Osteocyte (in vitro differentiated cells): ENCODE results near the gene SLC28A2. TPM values are rescaled to one million over a fixed set of nuclear protein-coding genes. Genes with fewer than 3 reads are reported as not detected.
A peak's percentile ranks its signal among the peaks of the same experiment; 100 is the strongest.

Experiments
- DNase-seq: peaks from one replicate; pipeline ENCODE4 v3.0.0; 2021; ENCODE audit warnings: mixed read lengths; ENCODE audit not compliant: unreplicated experiment; ENCODE audit errors: extremely low spot score
- H3K27ac Mint-ChIP-seq: one replicate; pipeline ENCODE4 v1.8.0; 2021; ENCODE audit warnings: mild to moderate bottlenecking, mixed read lengths; ENCODE audit not compliant: unreplicated experiment
- H3K27me3 Mint-ChIP-seq: one replicate; pipeline ENCODE4 v1.8.0; 2021; ENCODE audit warnings: mixed read lengths; ENCODE audit not compliant: unreplicated experiment
- H3K36me3 Mint-ChIP-seq: one replicate; pipeline ENCODE4 v1.8.0; 2021; ENCODE audit warnings: mixed read lengths; ENCODE audit not compliant: unreplicated experiment
- H3K4me1 Mint-ChIP-seq: one replicate; pipeline ENCODE4 v1.8.0; 2021; ENCODE audit warnings: mixed read lengths; ENCODE audit not compliant: unreplicated experiment
- H3K4me3 Mint-ChIP-seq: one replicate; pipeline ENCODE4 v1.8.0; 2021; ENCODE audit warnings: mild to moderate bottlenecking, moderate library complexity, mixed read lengths; ENCODE audit not compliant: unreplicated experiment
- H3K9me3 Mint-ChIP-seq: one replicate; pipeline ENCODE4 v1.8.0; 2021; ENCODE audit warnings: mixed read lengths; ENCODE audit not compliant: unreplicated experiment
- total RNA-seq: library from RNA; stranded (reverse); gene quantifications from 2 replicates; pipeline ENCODE4 v1.2.1, GENCODE V29; 2021
- TF ChIP-seq, protein P1 (sequence below): fragments of 200-600 bp; sonication (generic); IDR thresholded peaks from 2 replicates; pipeline ENCODE4 v1.5.0; 2021; ENCODE audit warnings: antibody characterized with exemption, mild to moderate bottlenecking, moderate library complexity

Gene SLC28A2
- total RNA-seq, 1 donor from 2014 or later = not detected

- Mint-ChIP-seq H3K27me3 (no peaks in the 10 kb centered on the region), H3K9me3 (no peaks in the 10 kb centered on the region), H3K36me3 (no peaks in the 10 kb centered on the region), H3K27ac (no peak overlapping the region), H3K4me3 (no peak overlapping the region), H3K4me1 (peaks cover 8% of the 10 kb centered on the region)
- TF ChIP-seq, protein P1, sequence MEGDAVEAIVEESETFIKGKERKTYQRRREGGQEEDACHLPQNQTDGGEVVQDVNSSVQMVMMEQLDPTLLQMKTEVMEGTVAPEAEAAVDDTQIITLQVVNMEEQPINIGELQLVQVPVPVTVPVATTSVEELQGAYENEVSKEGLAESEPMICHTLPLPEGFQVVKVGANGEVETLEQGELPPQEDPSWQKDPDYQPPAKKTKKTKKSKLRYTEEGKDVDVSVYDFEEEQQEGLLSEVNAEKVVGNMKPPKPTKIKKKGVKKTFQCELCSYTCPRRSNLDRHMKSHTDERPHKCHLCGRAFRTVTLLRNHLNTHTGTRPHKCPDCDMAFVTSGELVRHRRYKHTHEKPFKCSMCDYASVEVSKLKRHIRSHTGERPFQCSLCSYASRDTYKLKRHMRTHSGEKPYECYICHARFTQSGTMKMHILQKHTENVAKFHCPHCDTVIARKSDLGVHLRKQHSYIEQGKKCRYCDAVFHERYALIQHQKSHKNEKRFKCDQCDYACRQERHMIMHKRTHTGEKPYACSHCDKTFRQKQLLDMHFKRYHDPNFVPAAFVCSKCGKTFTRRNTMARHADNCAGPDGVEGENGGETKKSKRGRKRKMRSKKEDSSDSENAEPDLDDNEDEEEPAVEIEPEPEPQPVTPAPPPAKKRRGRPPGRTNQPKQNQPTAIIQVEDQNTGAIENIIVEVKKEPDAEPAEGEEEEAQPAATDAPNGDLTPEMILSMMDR = peak; percentile 58
- no peak for DNase-seq
Observed at GRCh38 chr15:45276831-45277230, 24.8 kb downstream of the SLC28A2 start.

- H3K27me3 Mint-ChIP-seq = peaks cover 2% of the 10 kb centered on the region
- peak overlapping the region; percentile 93 for H3K27ac Mint-ChIP-seq
- H3K4me3 Mint-ChIP-seq = peak overlapping the region; percentile 97
- no peaks in the 10 kb centered on the region for H3K9me3 Mint-ChIP-seq
- TF ChIP-seq, protein P1 = no peak
- no peaks in the 10 kb centered on the region for H3K36me3 Mint-ChIP-seq
- DNase-seq = peak; percentile 99
- H3K4me1 Mint-ChIP-seq = peaks cover 8% of the 10 kb centered on the region
Observed at GRCh38 chr15:45279024-45279698, 27.1 kb downstream of the SLC28A2 start.

DNA sequence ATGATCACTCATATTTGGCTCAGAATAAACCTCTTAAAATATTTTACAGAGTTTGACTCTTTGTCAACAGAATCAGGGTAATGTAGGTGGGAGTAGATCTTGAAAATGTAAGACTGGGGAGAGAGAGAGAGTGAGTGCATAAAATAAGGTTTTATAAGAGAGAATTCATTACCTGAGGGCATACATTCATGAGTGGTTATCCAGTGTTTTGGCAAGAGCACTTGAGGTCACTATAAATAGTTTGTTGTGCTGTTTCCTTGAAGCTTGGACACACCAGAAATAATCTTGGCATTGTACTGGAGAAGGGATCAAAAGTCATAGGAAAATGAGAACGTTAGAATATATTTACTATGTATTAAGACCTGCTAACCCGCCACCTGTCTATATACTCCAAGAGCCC is 33.4 kb downstream of the SLC28A2 start:
- no peaks in the 10 kb centered on the region for H3K36me3 Mint-ChIP-seq
- no peaks in the 10 kb centered on the region for H3K4me1 Mint-ChIP-seq
- no peaks in the 10 kb centered on the region for H3K9me3 Mint-ChIP-seq
- H3K4me3 Mint-ChIP-seq = no peak overlapping the region
- TF ChIP-seq, protein P1 = no peak
- no peak overlapping the region for H3K27ac Mint-ChIP-seq
- no peak for DNase-seq
- peaks cover 12% of the 10 kb centered on the region for H3K27me3 Mint-ChIP-seq

DNA sequence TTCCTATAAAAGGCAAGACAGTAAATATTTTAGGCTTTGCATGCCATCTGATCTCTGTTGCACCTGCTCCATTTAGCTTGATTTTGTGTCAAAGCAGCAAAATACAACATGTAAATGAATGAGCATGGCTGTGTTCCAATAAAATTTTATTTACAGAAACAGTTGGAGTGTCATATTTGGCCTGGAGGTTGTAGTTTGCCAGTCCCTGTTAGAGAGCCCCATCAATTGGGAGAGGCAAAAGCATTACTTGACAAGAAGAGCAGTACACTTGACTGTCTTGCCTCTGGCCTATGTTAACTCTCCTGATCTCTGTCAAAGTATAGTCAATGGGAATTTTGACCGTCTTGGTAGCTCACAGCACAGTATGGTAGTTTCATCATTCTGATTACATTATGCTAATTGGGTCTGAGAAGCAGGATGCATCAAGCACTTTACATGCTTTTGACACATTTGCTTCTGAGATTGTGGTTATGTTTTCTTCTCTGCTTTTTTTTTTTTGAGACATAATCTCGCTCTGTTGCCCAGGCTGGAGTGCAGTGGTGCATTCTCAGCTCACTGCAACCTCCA is 35.4 kb downstream of the SLC28A2 start:
- Mint-ChIP-seq H3K27me3 (peaks cover 12% of the 10 kb centered on the region), H3K9me3 (no peaks in the 10 kb centered on the region), H3K4me1 (no peaks in the 10 kb centered on the region)

GRCh38 chr15:45288947-45289346 is 36.9 kb downstream of the SLC28A2 start:
- DNase-seq = no peak
- Mint-ChIP-seq H3K9me3 (no peaks in the 10 kb centered on the region), H3K4me3 (no peak overlapping the region), H3K4me1 (no peaks in the 10 kb centered on the region), H3K27me3 (peaks cover 12% of the 10 kb centered on the region), H3K36me3 (no peaks in the 10 kb centered on the region), H3K27ac (no peak overlapping the region)
- TF ChIP-seq, protein P1 = no peak

More for the DNA sequence above, 35.4 kb downstream of the SLC28A2 start:
- DNase-seq = no peak
- H3K36me3 Mint-ChIP-seq = no peaks in the 10 kb centered on the region
- no peak overlapping the region for H3K4me3 Mint-ChIP-seq
- TF ChIP-seq, protein P1 = no peak
- H3K27ac Mint-ChIP-seq = no peak overlapping the region
